ENCODE data around the gene BHLHE41.

The BHLHE41 gene

DNA sequence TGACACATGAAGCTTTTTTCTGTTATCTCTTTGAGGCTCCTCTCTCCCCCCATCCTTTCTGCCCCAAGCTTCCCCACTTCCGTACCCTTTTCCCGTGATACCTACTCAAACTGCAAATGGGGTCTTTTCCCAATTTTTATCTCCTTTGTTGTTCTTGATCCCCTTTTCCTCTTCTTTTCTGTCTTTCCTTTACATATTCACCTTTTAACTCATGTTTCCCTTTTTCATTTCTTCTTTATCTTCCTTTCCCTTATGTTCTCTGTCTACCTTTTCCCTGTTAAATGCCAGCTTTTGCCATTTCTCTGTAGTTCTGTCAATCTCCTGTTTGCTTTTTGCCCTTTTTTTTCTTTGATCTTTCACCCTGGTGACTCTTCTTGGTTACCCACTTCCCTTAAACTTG, 2.6 kb upstream of the BHLHE41 start:
- TF ChIP-seq, protein P1, sequence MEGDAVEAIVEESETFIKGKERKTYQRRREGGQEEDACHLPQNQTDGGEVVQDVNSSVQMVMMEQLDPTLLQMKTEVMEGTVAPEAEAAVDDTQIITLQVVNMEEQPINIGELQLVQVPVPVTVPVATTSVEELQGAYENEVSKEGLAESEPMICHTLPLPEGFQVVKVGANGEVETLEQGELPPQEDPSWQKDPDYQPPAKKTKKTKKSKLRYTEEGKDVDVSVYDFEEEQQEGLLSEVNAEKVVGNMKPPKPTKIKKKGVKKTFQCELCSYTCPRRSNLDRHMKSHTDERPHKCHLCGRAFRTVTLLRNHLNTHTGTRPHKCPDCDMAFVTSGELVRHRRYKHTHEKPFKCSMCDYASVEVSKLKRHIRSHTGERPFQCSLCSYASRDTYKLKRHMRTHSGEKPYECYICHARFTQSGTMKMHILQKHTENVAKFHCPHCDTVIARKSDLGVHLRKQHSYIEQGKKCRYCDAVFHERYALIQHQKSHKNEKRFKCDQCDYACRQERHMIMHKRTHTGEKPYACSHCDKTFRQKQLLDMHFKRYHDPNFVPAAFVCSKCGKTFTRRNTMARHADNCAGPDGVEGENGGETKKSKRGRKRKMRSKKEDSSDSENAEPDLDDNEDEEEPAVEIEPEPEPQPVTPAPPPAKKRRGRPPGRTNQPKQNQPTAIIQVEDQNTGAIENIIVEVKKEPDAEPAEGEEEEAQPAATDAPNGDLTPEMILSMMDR (IDR thresholded peaks at IDR 0.05), result no peak
- Histone ChIP-seq H3K4me3 (no peak overlapping the region), H3K27ac (no peak overlapping the region)
- no peak for DNase-seq (ENCODE audit: low spot score)

DNA sequence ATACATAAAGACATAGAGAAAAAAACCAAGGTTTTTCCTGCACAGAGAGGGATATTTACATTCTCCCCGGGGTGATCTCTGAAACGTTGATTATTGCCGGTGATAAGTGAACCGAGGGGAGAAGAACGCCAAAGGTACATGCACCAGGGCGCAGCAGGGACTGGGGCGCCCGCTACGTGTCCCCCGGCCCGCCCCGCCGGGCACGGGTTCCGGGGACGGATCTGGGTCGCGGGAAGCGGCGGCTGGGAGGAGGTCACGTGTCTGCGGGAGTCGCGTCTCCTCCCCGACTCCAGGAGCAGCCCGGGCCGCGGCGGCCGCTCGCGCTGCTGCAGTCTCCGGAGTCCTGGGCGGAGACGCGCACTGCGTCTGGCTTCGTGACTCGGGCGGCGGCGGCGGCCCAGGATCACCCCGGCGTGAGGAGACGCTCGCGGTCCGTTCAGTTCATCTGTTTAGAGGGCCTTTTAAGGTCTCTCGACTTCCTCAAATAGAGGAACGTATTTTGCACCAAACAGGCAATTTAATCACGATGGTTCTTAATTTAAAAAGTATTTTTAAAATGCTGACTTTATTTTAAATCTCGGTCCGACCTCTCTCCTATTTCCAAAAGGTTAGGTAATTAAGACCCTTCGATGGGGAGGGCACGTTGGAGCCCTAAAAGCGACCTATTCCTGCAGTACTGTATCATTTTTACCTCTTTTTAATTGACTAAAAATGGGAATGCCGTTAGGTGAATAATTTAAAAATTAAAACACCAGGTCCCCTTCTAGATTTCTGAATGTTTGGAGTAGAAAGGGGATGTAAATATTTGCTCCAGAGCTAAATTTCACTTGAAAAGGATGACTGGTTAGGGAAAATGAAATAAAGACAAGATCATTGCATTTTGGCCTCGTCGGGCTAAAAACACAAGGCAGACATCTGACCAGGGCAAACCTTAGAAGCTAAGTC, 1.8 kb upstream of the BHLHE41 start:
- peak overlapping the region; percentile 96 to 98 for H3K27ac ChIP-seq
- peak overlapping the region; percentile 83 for H3K4me3 ChIP-seq
- TF ChIP-seq, protein P1 (IDR thresholded peaks at IDR 0.05), result no peak
- DNase-seq (ENCODE audit: low spot score), result peak; percentile 93

DNA sequence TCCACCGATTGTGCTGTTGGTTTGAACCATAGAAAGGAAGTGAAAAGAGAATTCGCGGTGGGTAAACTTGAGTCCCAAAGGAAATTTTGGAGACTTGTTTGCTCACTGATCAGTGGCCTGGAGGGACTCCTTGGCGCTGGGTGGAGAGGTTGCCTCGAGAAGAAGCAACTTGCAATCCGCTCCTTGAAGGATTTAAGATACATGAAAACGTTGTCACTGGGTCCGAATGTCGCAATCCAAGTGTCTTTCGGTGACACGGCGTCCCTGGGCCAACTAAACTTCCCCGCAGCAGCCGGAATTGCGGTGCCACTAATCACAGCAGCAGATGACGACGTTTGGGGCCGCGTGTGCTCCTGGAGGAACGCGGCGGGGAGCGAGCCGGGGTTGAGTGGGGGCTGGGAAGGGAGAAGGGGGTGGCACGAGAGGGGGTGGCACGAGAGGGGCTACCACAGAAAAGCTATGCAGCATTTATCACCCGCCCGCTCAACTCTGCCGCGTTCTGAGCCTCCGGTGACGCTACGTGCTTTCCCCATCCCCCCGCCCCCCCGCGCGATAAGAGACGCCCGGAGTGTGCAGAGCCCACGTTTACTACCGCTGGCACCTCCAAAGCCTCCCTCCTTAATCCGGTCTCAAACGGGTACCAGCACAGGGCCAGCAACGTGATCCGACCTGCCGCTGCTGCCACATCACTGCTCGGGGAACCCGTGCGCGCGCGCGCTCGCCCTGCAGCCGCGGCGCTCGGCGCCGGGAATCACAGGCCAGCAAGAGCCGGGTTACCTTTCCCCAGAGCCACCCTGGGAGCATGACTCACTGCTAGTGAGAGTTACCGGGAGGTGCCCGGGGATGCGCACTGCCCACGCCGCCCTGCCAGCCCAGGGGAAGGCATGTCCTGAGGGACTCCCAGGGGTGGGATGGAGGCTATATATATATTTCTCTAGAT, 833 bp upstream of the BHLHE41 start:
- Histone ChIP-seq H3K27ac (peak overlapping the region; percentile 96 to 98), H3K4me3 (peak overlapping the region; percentile 83)
- TF ChIP-seq, protein P1 (IDR thresholded peaks at IDR 0.05), result no peak
- DNase-seq (ENCODE audit: low spot score), result peak; percentile 92

DNA sequence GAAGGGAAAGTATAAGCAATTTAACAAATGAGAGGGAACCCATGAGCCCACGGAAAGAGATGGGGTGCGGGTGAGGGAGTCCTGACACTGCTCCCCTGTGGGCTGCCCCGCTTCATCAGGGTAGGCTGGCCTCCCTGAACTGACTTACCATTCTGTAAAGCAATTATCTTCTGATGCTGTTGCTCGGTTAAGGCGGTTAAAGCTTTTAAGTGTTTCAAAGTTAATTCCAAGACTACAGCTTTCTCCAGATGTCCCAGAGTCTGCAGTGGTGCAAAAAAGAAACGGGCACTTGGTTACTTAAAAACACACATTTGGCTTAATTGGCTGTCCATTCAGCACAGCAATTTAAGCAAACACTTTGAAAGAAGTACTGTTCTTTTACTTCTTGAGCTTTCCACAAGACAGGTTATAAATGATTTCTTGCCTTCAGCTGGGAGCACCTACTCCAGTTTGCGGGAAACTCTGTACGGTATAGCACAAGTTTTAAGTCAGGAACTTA, 1.3 kb downstream of the BHLHE41 start:
- DNase-seq (ENCODE audit: low spot score), result no peak
- peak overlapping the region; percentile 83 for H3K4me3 ChIP-seq
- H3K27ac ChIP-seq, result peak overlapping the region; percentile 96 to 98
- TF ChIP-seq, protein P1 (IDR thresholded peaks at IDR 0.05), result no peak

DNA sequence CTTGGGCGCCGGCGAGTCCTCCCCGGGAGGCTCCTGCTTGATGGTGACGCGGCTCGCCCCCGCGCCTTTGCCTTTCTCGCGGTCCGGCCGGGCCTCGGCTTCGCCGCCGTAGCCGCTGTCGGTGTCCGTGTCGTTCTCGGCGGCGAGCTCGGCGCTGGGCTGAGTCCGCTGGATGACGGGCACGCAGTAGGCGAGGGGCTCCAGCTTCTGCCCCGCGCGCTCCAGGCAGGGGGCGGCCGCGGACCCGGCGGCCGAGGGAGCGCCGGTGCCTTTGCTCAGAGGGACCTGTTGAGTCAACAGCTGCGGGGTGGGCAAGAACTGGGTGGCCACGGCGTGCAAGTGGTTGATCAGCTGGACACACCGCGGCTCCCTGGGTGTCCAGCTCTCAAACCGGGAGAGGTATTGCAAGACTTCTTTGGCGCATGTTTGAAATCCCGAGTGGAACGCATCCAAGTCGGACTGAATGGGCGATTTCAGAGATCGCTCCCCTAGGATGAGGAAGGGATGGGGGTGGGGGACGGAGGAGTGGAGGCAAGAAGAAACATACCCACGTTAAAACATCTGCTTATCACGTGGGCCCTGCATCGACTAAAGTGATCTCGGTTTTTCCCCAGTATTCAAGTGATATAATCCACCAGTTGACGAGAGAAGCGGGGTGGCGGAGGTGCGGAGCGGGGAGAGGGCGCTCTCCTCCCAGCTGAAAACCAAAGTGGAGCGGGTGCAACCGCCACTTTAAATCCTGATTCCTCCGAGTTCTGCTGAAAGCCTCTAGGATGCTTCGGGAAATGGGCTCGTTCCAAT, 2.0 kb downstream of the BHLHE41 start:
- TF ChIP-seq, protein P1 (IDR thresholded peaks at IDR 0.05), result no peak
- H3K27ac ChIP-seq, result peak overlapping the region; percentile 96 to 98
- H3K4me3 ChIP-seq, result peak overlapping the region; percentile 83
- peak; percentile 86 for DNase-seq (ENCODE audit: low spot score)

DNA sequence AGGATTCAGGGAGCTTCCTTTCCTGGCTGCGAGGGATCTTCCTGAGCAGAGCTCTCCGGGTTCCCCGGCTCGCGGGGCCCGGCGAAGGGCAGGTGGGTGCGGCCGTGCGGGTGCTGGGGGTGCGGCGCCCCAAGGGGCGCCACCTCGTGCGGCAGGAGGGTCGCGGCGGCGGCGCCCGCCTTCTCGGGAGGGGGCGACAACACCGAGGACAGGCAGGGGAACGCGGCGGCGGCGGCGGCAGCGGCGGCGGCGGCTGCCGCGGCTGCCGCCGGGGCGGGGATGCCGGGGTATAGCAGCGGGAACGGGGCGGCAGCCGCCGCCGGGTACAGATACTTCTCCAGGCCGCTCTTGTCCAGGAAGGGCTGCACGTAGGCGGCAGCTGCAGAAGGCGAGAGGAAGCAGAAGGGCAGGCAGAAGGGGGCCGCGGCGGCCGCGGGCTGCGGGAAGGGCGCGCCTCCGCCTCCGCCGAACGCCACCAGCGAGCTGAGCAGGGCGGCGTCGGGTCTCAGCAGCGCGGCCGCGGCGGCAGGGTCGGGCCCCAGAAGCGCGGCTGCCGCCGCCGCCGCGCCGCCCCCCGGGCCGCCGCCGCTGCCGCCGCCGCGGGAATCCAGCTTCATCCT, 2.7 kb downstream of the BHLHE41 start:
- TF ChIP-seq, protein P1 (IDR thresholded peaks at IDR 0.05), result no peak
- DNase-seq (ENCODE audit: low spot score), result no peak
- Histone ChIP-seq H3K4me3 (peak overlapping the region; percentile 83), H3K27ac (peak overlapping the region; percentile 96 to 98)
